ENCODE measurements around the gene PSG2.
"Not testable (repeated sequence)": the region's sequence is repeated elsewhere in the genome, so short reads cannot be mapped to it uniquely, and the experiment has no call there.

PSG2 gene

GRCh38 chr19:43082601-43083000, at the start of gene PSG2:
PSG2 (minus strand) TSS chr19:43082701; CDS start chr19:43082569, 132 bp downstream.
- DNase-seq: not testable (repeated sequence)

GRCh38 chr19:43131281-43131842, 48.9 kb upstream of the PSG2 start:
- not testable (repeated sequence) for DNase-seq

- not testable (repeated sequence) for DNase-seq
These were observed 46.7 kb upstream of the PSG2 start for GRCh38 chr19:43129197-43129596.

GRCh38 chr19:43127336-43127735, 44.8 kb upstream of the PSG2 start:
- DNase-seq: not testable (repeated sequence)

GRCh38 chr19:43126720-43127119, 44.2 kb upstream of the PSG2 start:
- no peak for DNase-seq

GRCh38 chr19:43124360-43124759, 41.9 kb upstream of the PSG2 start:
- DNase-seq: no peak

- DNase-seq: not testable (repeated sequence)
These were observed 38.0 kb upstream of the PSG2 start for GRCh38 chr19:43120433-43121026.

- DNase-seq: not testable (repeated sequence)
These were observed 37.0 kb upstream of the PSG2 start for GRCh38 chr19:43119526-43119925.

GRCh38 chr19:43116421-43116820, 33.9 kb upstream of the PSG2 start:
- not testable (repeated sequence) for DNase-seq

GRCh38 chr19:43115548-43115947, 33.0 kb upstream of the PSG2 start:
- not testable (repeated sequence) for DNase-seq

- not testable (repeated sequence) for DNase-seq
These were observed 32.6 kb upstream of the PSG2 start for GRCh38 chr19:43115064-43115463.

- DNase-seq: not testable (repeated sequence)
These were observed 32.1 kb upstream of the PSG2 start for GRCh38 chr19:43114626-43115025.

- not testable (repeated sequence) for DNase-seq
These were observed 24.9 kb upstream of the PSG2 start for GRCh38 chr19:43107401-43107800.

GRCh38 chr19:43105496-43105895, 23.0 kb upstream of the PSG2 start:
- no peak for DNase-seq

- not testable (repeated sequence) for DNase-seq
These were observed 21.8 kb upstream of the PSG2 start for GRCh38 chr19:43104215-43104850.

- no peak for DNase-seq
These were observed 19.4 kb upstream of the PSG2 start for GRCh38 chr19:43101950-43102349.

GRCh38 chr19:43098416-43098815, 15.9 kb upstream of the PSG2 start:
- not testable (repeated sequence) for DNase-seq

- DNase-seq: not testable (repeated sequence)
These were observed 5.3 kb upstream of the PSG2 start for GRCh38 chr19:43087702-43088340.

- not testable (repeated sequence) for DNase-seq
These were observed 3.5 kb upstream of the PSG2 start for GRCh38 chr19:43085796-43086530.

GRCh38 chr19:43084196-43084832, 1.8 kb upstream of the PSG2 start:
- peak in 1 of 2 donors; percentile 7 for DNase-seq

- DNase-seq: not testable (repeated sequence)
These were observed 1.2 kb upstream of the PSG2 start for GRCh38 chr19:43083721-43084120.

- no peak for DNase-seq
These were observed 4.2 kb downstream of the PSG2 start for GRCh38 chr19:43078311-43078710.

Data from CD4-positive, alpha-beta T cell treated with Interleukin-1 beta for 1 hour (primary cell).